ENCODE data around the gene TIGAR.

TIGAR gene

GRCh38 chr12:4324366-4324765, 3.4 kb downstream of the TIGAR start:
- Mint-ChIP-seq H3K27ac (no peak overlapping the region), H3K9me3 (no peaks in the 10 kb centered on the region), H3K36me3 (ENCODE audit: low read depth) (peaks cover 6% of the 10 kb centered on the region), H3K4me3 (no peak overlapping the region), H3K27me3 (ENCODE audit: low read depth) (no peaks in the 10 kb centered on the region), H3K4me1 (peaks cover 33% of the 10 kb centered on the region)
- no peak for TF ChIP-seq CTCF (IDR thresholded peaks at IDR 0.05; ENCODE audit: unreplicated experiment in 3 of 3)

- peaks cover 21% of the 10 kb centered on the region for H3K4me1 Mint-ChIP-seq
- H3K36me3 Mint-ChIP-seq (ENCODE audit: low read depth) = peaks cover 6% of the 10 kb centered on the region
- H3K4me3 Mint-ChIP-seq = peak overlapping the region in 1 of 3 experiments; percentile 64
- no peaks in the 10 kb centered on the region for H3K27me3 Mint-ChIP-seq (ENCODE audit: low read depth)
- no peak for TF ChIP-seq CTCF (IDR thresholded peaks at IDR 0.05; ENCODE audit: unreplicated experiment in 3 of 3)
- no peaks in the 10 kb centered on the region for H3K9me3 Mint-ChIP-seq
- no peak overlapping the region for H3K27ac Mint-ChIP-seq
These were observed 5.0 kb downstream of the TIGAR start for GRCh38 chr12:4325966-4326365.

GRCh38 chr12:4327293-4327692, 6.3 kb downstream of the TIGAR start:
- no peaks in the 10 kb centered on the region for H3K27me3 Mint-ChIP-seq (ENCODE audit: low read depth)
- no peak for TF ChIP-seq CTCF (IDR thresholded peaks at IDR 0.05; ENCODE audit: unreplicated experiment in 3 of 3)
- no peak overlapping the region for H3K4me3 Mint-ChIP-seq
- H3K9me3 Mint-ChIP-seq = no peaks in the 10 kb centered on the region
- peaks cover 6% of the 10 kb centered on the region for H3K36me3 Mint-ChIP-seq (ENCODE audit: low read depth)
- H3K27ac Mint-ChIP-seq = no peak overlapping the region
- peaks cover 14% of the 10 kb centered on the region for H3K4me1 Mint-ChIP-seq

- no peak for TF ChIP-seq CTCF (IDR thresholded peaks at IDR 0.05; ENCODE audit: unreplicated experiment in 3 of 3)
- Mint-ChIP-seq H3K36me3 (ENCODE audit: low read depth) (peaks cover 22% of the 10 kb centered on the region), H3K9me3 (no peaks in the 10 kb centered on the region), H3K27ac (no peak overlapping the region), H3K4me1 (peaks cover 9% of the 10 kb centered on the region), H3K4me3 (no peak overlapping the region), H3K27me3 (ENCODE audit: low read depth) (no peaks in the 10 kb centered on the region)
These were observed 9.2 kb downstream of the TIGAR start for GRCh38 chr12:4330203-4330602.

- peaks cover 2% of the 10 kb centered on the region for H3K4me1 Mint-ChIP-seq
- TF ChIP-seq CTCF (IDR thresholded peaks at IDR 0.05; ENCODE audit: unreplicated experiment in 3 of 3) = no peak
- H3K27me3 Mint-ChIP-seq (ENCODE audit: low read depth) = no peaks in the 10 kb centered on the region
- no peak overlapping the region for H3K27ac Mint-ChIP-seq
- H3K9me3 Mint-ChIP-seq = peaks cover under 1% of the 10 kb centered on the region
- H3K4me3 Mint-ChIP-seq = no peak overlapping the region
- peaks cover 29% of the 10 kb centered on the region for H3K36me3 Mint-ChIP-seq (ENCODE audit: low read depth)
These were observed 10.2 kb downstream of the TIGAR start for GRCh38 chr12:4331221-4331620.

- no peaks in the 10 kb centered on the region for H3K27me3 Mint-ChIP-seq (ENCODE audit: low read depth)
- no peak overlapping the region for H3K27ac Mint-ChIP-seq
- no peak overlapping the region for H3K4me3 Mint-ChIP-seq
- H3K4me1 Mint-ChIP-seq = no peaks in the 10 kb centered on the region
- H3K9me3 Mint-ChIP-seq = peaks cover 4% of the 10 kb centered on the region
- peaks cover 35% of the 10 kb centered on the region for H3K36me3 Mint-ChIP-seq (ENCODE audit: low read depth)
- no peak for TF ChIP-seq CTCF (IDR thresholded peaks at IDR 0.05; ENCODE audit: unreplicated experiment in 3 of 3)
These were observed 10.8 kb downstream of the TIGAR start for GRCh38 chr12:4331842-4332241.
